Stimulated activated effector memory CD8-positive, alpha-beta T cell treated with anti-CD3 and anti-CD28 coated beads, Interleukin-12 subunit alpha, Interleukin-12 subunit beta, amount 100 ng/mL, for 72 hours (primary cell): Measurements from ENCODE around the gene CTDSPL2.
"Not testable (repeated sequence)": the region's sequence is repeated elsewhere in the genome, so short reads cannot be mapped to it uniquely, and the experiment has no call there.

Experiments used
- ATAC-seq: fragments of 150-1000 bp; cut with Tn5 transposase; 2 replicates; pipeline ENCODE4 v1.10.0; 2021
- DNase-seq, 2 donors: peaks; one replicate each; pipeline ENCODE4 v3.0.0; 2021 to 2022; ENCODE audit warnings: low spot score in 2 of 2
- H3K27ac Mint-ChIP-seq: one replicate; pipeline ENCODE4 v1.8.0; 2022; ENCODE audit warnings: mild to moderate bottlenecking, mixed read lengths
- H3K36me3 Mint-ChIP-seq: one replicate; pipeline ENCODE4 v1.8.0; 2022; ENCODE audit warnings: mild to moderate bottlenecking, mixed read lengths
- H3K4me1 Mint-ChIP-seq: one replicate; pipeline ENCODE4 v1.8.0; 2022; ENCODE audit warnings: mixed read lengths
- H3K4me3 Mint-ChIP-seq: one replicate; pipeline ENCODE4 v1.8.0; 2022; ENCODE audit warnings: mild to moderate bottlenecking, mixed read lengths
- H3K9me3 Mint-ChIP-seq: one replicate; pipeline ENCODE4 v1.8.0; 2022; ENCODE audit warnings: mixed read lengths

CTDSPL2 gene

GRCh38 chr15:44453578-44454283, 26.3 kb downstream of the CTDSPL2 start:
- not testable (repeated sequence) for DNase-seq, H3K27ac Mint-ChIP-seq, H3K4me3 Mint-ChIP-seq, ATAC-seq, H3K9me3 Mint-ChIP-seq
- Mint-ChIP-seq H3K36me3 (peaks cover 16% of the 10 kb centered on the region), H3K4me1 (peaks cover 46% of the 10 kb centered on the region)

GRCh38 chr15:44458429-44458828, 31.0 kb downstream of the CTDSPL2 start:
- ATAC-seq = no peak
- H3K4me1 Mint-ChIP-seq = peaks cover 25% of the 10 kb centered on the region
- no peak overlapping the region for H3K4me3 Mint-ChIP-seq
- DNase-seq = no peak
- H3K9me3 Mint-ChIP-seq = no peaks in the 10 kb centered on the region
- no peak overlapping the region for H3K27ac Mint-ChIP-seq
- H3K36me3 Mint-ChIP-seq = peaks cover 56% of the 10 kb centered on the region

GRCh38 chr15:44468709-44469385, 41.4 kb downstream of the CTDSPL2 start:
- ATAC-seq = peak; percentile 100
- peaks cover 69% of the 10 kb centered on the region for H3K36me3 Mint-ChIP-seq
- no peaks in the 10 kb centered on the region for H3K9me3 Mint-ChIP-seq
- no peak for DNase-seq
- peaks cover 25% of the 10 kb centered on the region for H3K4me1 Mint-ChIP-seq
- peak overlapping the region; percentile 6 for H3K4me3 Mint-ChIP-seq
- H3K27ac Mint-ChIP-seq = peak overlapping the region; percentile 78

GRCh38 chr15:44471885-44472455, 44.5 kb downstream of the CTDSPL2 start:
- Mint-ChIP-seq H3K9me3 (no peaks in the 10 kb centered on the region), H3K4me3 (no peak overlapping the region), H3K27ac (no peak overlapping the region), H3K36me3 (peaks cover 55% of the 10 kb centered on the region), H3K4me1 (peaks cover 18% of the 10 kb centered on the region)
- DNase-seq = no peak
- no peak for ATAC-seq

- Mint-ChIP-seq H3K27ac (peak overlapping the region; percentile 17), H3K4me1 (peaks cover 24% of the 10 kb centered on the region), H3K4me3 (no peak overlapping the region), H3K9me3 (no peaks in the 10 kb centered on the region), H3K36me3 (peaks cover 8% of the 10 kb centered on the region)
- DNase-seq (no peak), ATAC-seq (no peak)
Observed at GRCh38 chr15:44479343-44479742, 51.9 kb downstream of the CTDSPL2 start.

GRCh38 chr15:44482090-44482489, 54.7 kb downstream of the CTDSPL2 start:
- Mint-ChIP-seq H3K27ac (no peak overlapping the region), H3K4me1 (peaks cover 33% of the 10 kb centered on the region), H3K4me3 (no peak overlapping the region), H3K9me3 (no peaks in the 10 kb centered on the region), H3K36me3 (peaks cover 30% of the 10 kb centered on the region)
- DNase-seq (no peak), ATAC-seq (no peak)

GRCh38 chr15:44485880-44486279, 58.5 kb downstream of the CTDSPL2 start:
- no peak for ATAC-seq
- no peaks in the 10 kb centered on the region for H3K9me3 Mint-ChIP-seq
- H3K27ac Mint-ChIP-seq = peak overlapping the region; percentile 3
- peaks cover 39% of the 10 kb centered on the region for H3K4me1 Mint-ChIP-seq
- peaks cover 66% of the 10 kb centered on the region for H3K36me3 Mint-ChIP-seq
- H3K4me3 Mint-ChIP-seq = no peak overlapping the region
- no peak for DNase-seq

- H3K4me3 Mint-ChIP-seq = no peak overlapping the region
- peaks cover 37% of the 10 kb centered on the region for H3K4me1 Mint-ChIP-seq
- peaks cover 92% of the 10 kb centered on the region for H3K36me3 Mint-ChIP-seq
- ATAC-seq (peak; percentile 99), DNase-seq (no peak)
- peak overlapping the region; percentile 14 for H3K27ac Mint-ChIP-seq
- H3K9me3 Mint-ChIP-seq = no peaks in the 10 kb centered on the region
Observed at GRCh38 chr15:44489464-44489863, 62.0 kb downstream of the CTDSPL2 start.

- peaks cover 34% of the 10 kb centered on the region for H3K4me1 Mint-ChIP-seq
Observed at GRCh38 chr15:44490622-44491021, 63.2 kb downstream of the CTDSPL2 start.

GRCh38 chr15:44492040-44492439, 64.6 kb downstream of the CTDSPL2 start:
- ATAC-seq (no peak), DNase-seq (no peak)
- H3K4me3 Mint-ChIP-seq = no peak overlapping the region
- H3K4me1 Mint-ChIP-seq = peaks cover 29% of the 10 kb centered on the region
- peak overlapping the region; percentile 57 for H3K27ac Mint-ChIP-seq
- H3K9me3 Mint-ChIP-seq = no peaks in the 10 kb centered on the region
- H3K36me3 Mint-ChIP-seq = peaks cover 95% of the 10 kb centered on the region

More at GRCh38 chr15:44490622-44491021, 63.2 kb downstream of the CTDSPL2 start:
- Mint-ChIP-seq H3K36me3 (peaks cover 95% of the 10 kb centered on the region), H3K27ac (no peak overlapping the region), H3K4me3 (no peak overlapping the region), H3K9me3 (no peaks in the 10 kb centered on the region)
- no peak for ATAC-seq
- no peak for DNase-seq

- H3K27ac Mint-ChIP-seq = no peak overlapping the region
- H3K4me3 Mint-ChIP-seq = no peak overlapping the region
- ATAC-seq (no peak), DNase-seq (no peak)
- H3K36me3 Mint-ChIP-seq = peaks cover 95% of the 10 kb centered on the region
- H3K4me1 Mint-ChIP-seq = peaks cover 25% of the 10 kb centered on the region
- no peaks in the 10 kb centered on the region for H3K9me3 Mint-ChIP-seq
Observed at GRCh38 chr15:44492672-44493071, 65.2 kb downstream of the CTDSPL2 start.

- peaks cover 97% of the 10 kb centered on the region for H3K36me3 Mint-ChIP-seq
- no peak overlapping the region for H3K4me3 Mint-ChIP-seq
- no peak for ATAC-seq
- peaks cover 10% of the 10 kb centered on the region for H3K4me1 Mint-ChIP-seq
- H3K9me3 Mint-ChIP-seq = no peaks in the 10 kb centered on the region
- peak overlapping the region; percentile 73 for H3K27ac Mint-ChIP-seq
- no peak for DNase-seq
Observed at GRCh38 chr15:44495562-44495961, 68.1 kb downstream of the CTDSPL2 start.

- Mint-ChIP-seq H3K9me3 (no peaks in the 10 kb centered on the region), H3K36me3 (peaks cover 98% of the 10 kb centered on the region), H3K4me3 (no peak overlapping the region), H3K27ac (peak overlapping the region; percentile 83), H3K4me1 (peaks cover 19% of the 10 kb centered on the region)
- ATAC-seq (peak; percentile 97), DNase-seq (no peak)
Observed at GRCh38 chr15:44500555-44500954, 73.1 kb downstream of the CTDSPL2 start.

GRCh38 chr15:44501768-44502366, 74.4 kb downstream of the CTDSPL2 start:
- DNase-seq (no peak), ATAC-seq (peak; percentile 42)
- peaks cover 98% of the 10 kb centered on the region for H3K36me3 Mint-ChIP-seq
- H3K27ac Mint-ChIP-seq = peak overlapping the region; percentile 83
- no peaks in the 10 kb centered on the region for H3K9me3 Mint-ChIP-seq
- no peak overlapping the region for H3K4me3 Mint-ChIP-seq
- peaks cover 19% of the 10 kb centered on the region for H3K4me1 Mint-ChIP-seq

- H3K9me3 Mint-ChIP-seq = no peaks in the 10 kb centered on the region
- H3K4me3 Mint-ChIP-seq = no peak overlapping the region
- DNase-seq (no peak), ATAC-seq (no peak)
- no peak overlapping the region for H3K27ac Mint-ChIP-seq
- H3K4me1 Mint-ChIP-seq = no peaks in the 10 kb centered on the region
- H3K36me3 Mint-ChIP-seq = peaks cover 86% of the 10 kb centered on the region
Observed at GRCh38 chr15:44516436-44516835, 89.0 kb downstream of the CTDSPL2 start.
